ENCODE data around the gene SLC4A11. TPM values are rescaled to one million over a fixed set of nuclear protein-coding genes. Genes with fewer than 3 reads are reported as not detected.

Gene SLC4A11
- polyA plus RNA-seq, 1 donor from 2014 or later: 0.19 TPM

GRCh38 chr20:3238616-3239025, 369 bp downstream of the SLC4A11 start:
- H3F3A ChIP-seq (ENCODE audit: insufficient read depth, low read length, poor library complexity, severe bottlenecking): no peaks in the 10 kb centered on the region
- H2AFZ ChIP-seq (ENCODE audit: low read depth, low read length): no peak overlapping the region
- H3K4me2 ChIP-seq (ENCODE audit: low read length): no peak overlapping the region
- no peak overlapping the region for H3K27ac ChIP-seq (ENCODE audit: low read length)
- H3K27me3 ChIP-seq (ENCODE audit: insufficient read depth, low read depth, low read length): peaks cover 67% of the 10 kb centered on the region
- no peaks in the 10 kb centered on the region for H4K20me1 ChIP-seq (ENCODE audit: insufficient read depth)
- no peaks in the 10 kb centered on the region for H3K36me3 ChIP-seq (ENCODE audit: insufficient read depth, low read length)
- peak overlapping the region; percentile 65 for H3K4me3 ChIP-seq (ENCODE audit: low read length)
- H3K9ac ChIP-seq (ENCODE audit: low read length): peak overlapping the region; percentile 34
- TF ChIP-seq MXI1 (conservative IDR thresholded peaks at IDR 0.05; ENCODE audit: poor library complexity, severe bottlenecking) (no peak), EZH2 (IDR thresholded peaks at IDR 0.05; ENCODE audit: borderline replicate concordance, insufficient read depth, low read length, poor library complexity, severe bottlenecking) (no peak), EP300 (conservative IDR thresholded peaks at IDR 0.05; ENCODE audit: poor library complexity, severe bottlenecking) (no peak), REST (IDR thresholded peaks at IDR 0.05; ENCODE audit: borderline replicate concordance) (no peak), TAF1 (IDR thresholded peaks at IDR 0.05; ENCODE audit: low read depth) (no peak), POLR2AphosphoS5 (IDR thresholded peaks at IDR 0.05) (no peak), CTCF (IDR thresholded peaks at IDR 0.05; ENCODE audit: poor library complexity, severe bottlenecking) (no peak), SMC3 (conservative IDR thresholded peaks at IDR 0.05; ENCODE audit: poor library complexity) (no peak), RAD21 (conservative IDR thresholded peaks at IDR 0.05) (no peak)
- H3K9me3 ChIP-seq (ENCODE audit: low read length): peaks cover 7% of the 10 kb centered on the region
- H3K79me2 ChIP-seq (replicated peaks; ENCODE audit: insufficient read depth, low read length): no peaks in the 10 kb centered on the region
- H3K9me2 ChIP-seq (ENCODE audit: insufficient read depth, low read length): no peaks in the 10 kb centered on the region

GRCh38 chr20:3237958-3238615, 903 bp downstream of the SLC4A11 start:
- TF ChIP-seq SMC3 (conservative IDR thresholded peaks at IDR 0.05; ENCODE audit: poor library complexity) (no peak), EZH2 (IDR thresholded peaks at IDR 0.05; ENCODE audit: borderline replicate concordance, insufficient read depth, low read length, poor library complexity, severe bottlenecking) (peak; percentile 45)
- Histone ChIP-seq H3K9me2 (ENCODE audit: insufficient read depth, low read length) (no peaks in the 10 kb centered on the region), H3K27me3 (ENCODE audit: insufficient read depth, low read depth, low read length) (peaks cover 67% of the 10 kb centered on the region), H3K9me3 (ENCODE audit: low read length) (peaks cover 7% of the 10 kb centered on the region), H3K36me3 (ENCODE audit: insufficient read depth, low read length) (no peaks in the 10 kb centered on the region), H3K79me2 (replicated peaks; ENCODE audit: insufficient read depth, low read length) (no peaks in the 10 kb centered on the region), H3F3A (ENCODE audit: insufficient read depth, low read length, poor library complexity, severe bottlenecking) (no peaks in the 10 kb centered on the region), H3K4me3 (ENCODE audit: low read length) (peak overlapping the region; percentile 65), H2AFZ (ENCODE audit: low read depth, low read length) (no peak overlapping the region), H3K4me2 (ENCODE audit: low read length) (no peak overlapping the region), H3K27ac (ENCODE audit: low read length) (no peak overlapping the region), H3K9ac (ENCODE audit: low read length) (no peak overlapping the region), H4K20me1 (ENCODE audit: insufficient read depth) (no peaks in the 10 kb centered on the region)
